Fibroblast of the aortic adventitia (primary cell): ENCODE results near the gene OR9Q1. TPM values are rescaled to one million over a fixed set of nuclear protein-coding genes. Genes with fewer than 3 reads are reported as not detected.

ENCODE experiments used
- DNase-seq: peaks from one replicate; pipeline ENCODE4 v3.0.0-alpha.2; 2010; ENCODE audit warnings: low read depth
- H3K4me3 ChIP-seq: 2 replicates; pipeline ENCODE4 v1.5.1; 2011; ENCODE audit warnings: low read depth, mild to moderate bottlenecking, control low read depth, low read length, moderate library complexity
- CTCF ChIP-seq: IDR thresholded peaks from 2 replicates; pipeline ENCODE4 v1.5.1; 2011; ENCODE audit warnings: mild to moderate bottlenecking, low read length, control low read depth, inconsistent platforms; ENCODE audit not compliant: insufficient read depth
- total RNA-seq: library from RNA; depleted of rRNA; stranded (reverse); fragments of >200 nt; gene quantifications from 2 replicates; pipeline ENCODE4 v1.2.3, GENCODE V29; 2012; ENCODE audit warnings: low replicate concordance

The OR9Q1 gene
- total RNA-seq, 1 donor: not detected

GRCh38 chr11:58003591-58003990 is 20.1 kb upstream of the OR9Q1 start:
- DNase-seq: no peak
- H3K4me3 ChIP-seq: no peak overlapping the region
- no peak for TF ChIP-seq CTCF

- H3K4me3 ChIP-seq: no peak overlapping the region
- DNase-seq: no peak
- no peak for TF ChIP-seq CTCF
Observed at GRCh38 chr11:58004664-58005063, 19.0 kb upstream of the OR9Q1 start.

- peak; percentile 45 for DNase-seq
- no peak for TF ChIP-seq CTCF
- no peak overlapping the region for H3K4me3 ChIP-seq
Observed at GRCh38 chr11:58006940-58007339, 16.7 kb upstream of the OR9Q1 start.

GRCh38 chr11:58011771-58012170 is 11.9 kb upstream of the OR9Q1 start:
- no peak for DNase-seq
- no peak for TF ChIP-seq CTCF
- H3K4me3 ChIP-seq: no peak overlapping the region

GRCh38 chr11:58024601-58025091 is 965 bp downstream of the OR9Q1 start:
- peak; percentile 55 for DNase-seq
- no peak for TF ChIP-seq CTCF

GRCh38 chr11:58027341-58027740 is 3.7 kb downstream of the OR9Q1 start:
- TF ChIP-seq CTCF: no peak
- no peak overlapping the region for H3K4me3 ChIP-seq

More at GRCh38 chr11:58024601-58025091, 965 bp downstream of the OR9Q1 start:
- H3K4me3 ChIP-seq: no peak overlapping the region

More at GRCh38 chr11:58027341-58027740, 3.7 kb downstream of the OR9Q1 start:
- DNase-seq: peak; percentile 55
